ENCODE results near the gene SLC7A8. TPM values are rescaled to one million over a fixed set of nuclear protein-coding genes. Genes with fewer than 3 reads are reported as not detected.

Gene SLC7A8
- total RNA-seq, 1 experiment from 2014 or later: 77.9 TPM

- no peak overlapping the region for H2AFZ ChIP-seq (ENCODE audit: low read length)
- H2BK12ac ChIP-seq (ENCODE audit: insufficient read length, low read depth, low read length): no peak overlapping the region
- H3K9me3 ChIP-seq (ENCODE audit: control insufficient read depth, low read depth, low read length): no peaks in the 10 kb centered on the region
- H3K23ac ChIP-seq (ENCODE audit: insufficient read length, low read depth, low read length): no peak overlapping the region
- H2BK15ac ChIP-seq (ENCODE audit: low read depth, low read length): no peak overlapping the region
- no peaks in the 10 kb centered on the region; the same call in 1 of the 2 replicates for H3K79me2 ChIP-seq (ENCODE audit: insufficient read depth, low read length)
- Mint-ChIP-seq H3K27ac (no peak overlapping the region), H3K4me1 (peaks cover 40 to 43% of the 10 kb centered on the region in 2 experiments), H3K9me3 (no peaks in the 10 kb centered on the region), H3K4me3 (no peak overlapping the region), H3K27me3 (ENCODE audit: low read depth) (no peaks in the 10 kb centered on the region), H3K36me3 (ENCODE audit: insufficient read depth in 1 of 3, low read depth in 3 of 3) (peaks cover 42 to 54% (median 50%) of the 10 kb centered on the region in 3 experiments)
- H3K4ac ChIP-seq (ENCODE audit: low read depth, low read length): no peak overlapping the region
- no peak overlapping the region for H4K8ac ChIP-seq (replicated peaks; ENCODE audit: insufficient read length, low read depth, low read length)
- DNase-seq: no peak
- no CpG with 5 or more reads among the region's 2 CpGs for WGBS (ENCODE audit: extremely low coverage, insufficient read length, low lambda C conversion rate)
- no peak overlapping the region for H3K4me2 ChIP-seq (ENCODE audit: insufficient read depth, insufficient read length, low read length)
- H3K56ac ChIP-seq (ENCODE audit: insufficient read length, low read depth, low read length): no peak overlapping the region
- TF ChIP-seq CTCF (conservative IDR thresholded peaks at IDR 0.05): no peak
- no peak overlapping the region for H2AK5ac ChIP-seq (ENCODE audit: insufficient read length, low read length)
- no peak overlapping the region for H3T11ph ChIP-seq (ENCODE audit: low read length)
- H4K5ac ChIP-seq (ENCODE audit: insufficient read length, low read depth, low read length): no peak overlapping the region
- H3K27me3 ChIP-seq (ENCODE audit: insufficient read depth, low read length): no peaks in the 10 kb centered on the region
- H4K20me1 ChIP-seq (ENCODE audit: control insufficient read depth, insufficient read depth, insufficient read length): no peaks in the 10 kb centered on the region
- no peak overlapping the region for H2BK120ac ChIP-seq (ENCODE audit: low read depth, low read length, poor library complexity, severe bottlenecking)
- H2BK5ac ChIP-seq (ENCODE audit: insufficient read length, low read length): no peak overlapping the region
- H2BK20ac ChIP-seq (ENCODE audit: low read depth, low read length, poor library complexity, severe bottlenecking): no peak overlapping the region
- H3K18ac ChIP-seq (ENCODE audit: insufficient read length, low read depth, low read length): no peak overlapping the region
- H3K14ac ChIP-seq (ENCODE audit: insufficient read depth, low read length): no peak overlapping the region
- peaks cover 19% of the 10 kb centered on the region; the same call in 1 of the 2 replicates for H3K4me1 ChIP-seq (ENCODE audit: insufficient read depth, low read length)
- H3K27ac ChIP-seq (ENCODE audit: insufficient read length, low read depth, low read length): no peak overlapping the region
- no peak overlapping the region for H4K91ac ChIP-seq (ENCODE audit: insufficient read length, low read depth, low read length)
- H3K9ac ChIP-seq (ENCODE audit: extremely low read depth, insufficient read length, low read length): no peak overlapping the region
- H3K79me1 ChIP-seq (ENCODE audit: insufficient read depth, low read depth, low read length, poor library complexity, severe bottlenecking): no peaks in the 10 kb centered on the region
- peaks cover 4% of the 10 kb centered on the region for H3K23me2 ChIP-seq (ENCODE audit: insufficient read length, low read depth, low read length, poor library complexity, severe bottlenecking)
Observed at GRCh38 chr14:23163830-23164229, 19.6 kb downstream of the SLC7A8 start.

Measured in H9 (cell line).